Limb (tissue), 2 donors: ENCODE measurements around the gene UNC5C.
"Not testable (repeated sequence)": the region's sequence is repeated elsewhere in the genome, so short reads cannot be mapped to it uniquely, and the experiment has no call there.

Experiments used
- DNase-seq, 2 donors: peaks; one replicate each; pipeline ENCODE4 v3.0.0-alpha.2; 2016; ENCODE audit errors: extremely low spot score in 2 of 2

Gene UNC5C

DNA sequence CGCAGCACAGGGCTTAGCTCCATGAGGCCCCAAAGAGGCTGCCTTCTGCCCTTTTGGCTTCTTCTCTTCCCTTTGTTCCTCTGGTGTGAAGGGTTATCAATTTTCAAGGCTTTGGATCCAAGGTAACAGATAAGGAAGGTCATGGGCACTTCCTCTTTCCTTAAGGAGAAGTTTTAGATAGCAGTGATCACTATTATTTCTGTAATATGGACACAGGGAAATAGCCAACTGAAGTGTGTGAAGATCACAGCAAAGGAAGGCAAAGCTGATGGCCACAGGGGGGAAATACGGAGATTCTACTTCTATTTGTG, 366.8 kb downstream of the UNC5C start:
- DNase-seq = no peak

DNA sequence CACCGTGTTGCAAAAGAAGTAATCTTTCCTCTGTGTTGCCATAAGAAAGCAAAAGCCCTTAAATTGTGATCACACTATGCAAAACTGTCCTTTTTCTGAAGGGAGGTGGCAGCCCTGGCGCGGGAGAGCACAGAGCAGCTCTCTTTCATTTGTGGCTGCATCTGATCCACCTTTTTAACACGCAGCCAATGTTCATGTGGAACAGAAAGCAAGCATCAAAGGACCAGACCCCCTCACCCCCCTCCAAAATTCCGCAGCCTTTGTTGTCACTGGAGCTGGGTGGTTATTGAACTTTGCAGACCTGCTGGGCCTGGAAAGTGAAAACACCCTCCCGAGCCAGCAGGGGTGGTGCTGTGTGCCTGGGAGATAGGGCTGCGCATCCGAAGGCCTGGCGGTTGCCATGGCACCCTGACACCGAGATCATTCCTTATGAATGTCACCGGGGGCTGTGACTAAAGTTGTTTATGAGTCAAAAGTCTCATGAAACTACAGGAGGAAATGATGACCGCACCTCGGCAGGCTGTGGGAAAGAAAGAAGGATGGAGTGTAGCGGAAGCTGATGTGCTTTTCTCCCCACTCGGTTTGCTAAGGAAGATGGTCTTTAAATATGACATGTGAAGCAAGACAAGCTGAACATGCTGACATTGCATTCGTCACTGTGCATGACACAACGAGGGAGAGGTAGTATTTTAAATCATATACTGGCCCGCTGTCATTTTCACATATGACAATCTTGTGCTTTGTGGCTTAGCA, 367.4 kb downstream of the UNC5C start:
- DNase-seq = peak in 1 of 2 donors; percentile 51

DNA sequence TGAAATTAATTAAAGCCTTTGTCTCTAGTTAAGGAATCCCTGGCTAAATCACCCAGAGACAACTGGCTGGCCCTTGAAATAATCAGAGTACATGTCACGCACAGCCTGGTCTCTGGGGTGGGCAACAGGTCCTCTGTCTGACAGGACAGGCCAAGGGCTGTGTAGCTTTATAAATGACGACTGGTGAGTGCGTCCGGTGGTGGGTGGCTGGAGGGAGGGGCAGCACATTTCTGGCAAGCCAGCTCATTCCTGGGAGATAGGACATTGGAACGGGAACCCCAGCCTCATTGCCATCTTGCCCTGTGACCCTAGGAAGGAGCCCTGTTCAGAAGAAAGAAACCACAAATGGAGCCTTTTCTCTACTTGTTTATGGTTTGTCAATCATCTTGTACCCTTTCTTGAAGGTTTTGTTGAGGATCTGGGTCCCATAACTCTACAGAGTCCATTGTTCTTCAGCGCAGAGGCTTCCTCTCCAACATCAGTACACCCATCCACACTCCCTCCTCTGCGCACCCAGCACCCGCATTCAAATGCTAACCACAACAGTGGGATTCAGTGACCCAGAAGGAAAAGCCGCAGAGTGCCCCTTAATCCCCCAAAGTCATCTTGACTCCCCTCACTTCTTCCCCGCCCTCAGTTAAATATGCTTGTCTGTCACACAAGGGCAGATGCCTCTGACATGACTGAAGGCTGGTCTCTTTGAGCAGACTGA, 368.1 kb downstream of the UNC5C start:
- DNase-seq = no peak

DNA sequence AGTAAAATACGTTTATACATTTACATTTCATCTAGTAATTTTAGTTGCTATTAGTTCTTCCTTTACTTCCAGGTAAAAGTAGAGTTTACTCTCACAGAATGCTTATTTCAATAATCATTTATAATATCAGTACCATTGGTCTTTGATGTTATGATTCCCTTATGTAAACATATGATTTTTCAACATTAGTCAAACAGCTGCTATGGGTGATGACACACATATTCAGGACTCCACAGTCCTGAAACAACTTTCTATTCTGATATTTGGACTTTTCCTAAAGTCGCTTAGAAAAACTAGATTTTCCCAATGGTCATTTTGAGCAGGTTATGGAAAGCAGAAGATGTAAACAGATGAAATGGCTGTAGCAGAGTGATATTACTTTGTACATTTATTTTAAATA, 369.8 kb downstream of the UNC5C start:
- no peak for DNase-seq

DNA sequence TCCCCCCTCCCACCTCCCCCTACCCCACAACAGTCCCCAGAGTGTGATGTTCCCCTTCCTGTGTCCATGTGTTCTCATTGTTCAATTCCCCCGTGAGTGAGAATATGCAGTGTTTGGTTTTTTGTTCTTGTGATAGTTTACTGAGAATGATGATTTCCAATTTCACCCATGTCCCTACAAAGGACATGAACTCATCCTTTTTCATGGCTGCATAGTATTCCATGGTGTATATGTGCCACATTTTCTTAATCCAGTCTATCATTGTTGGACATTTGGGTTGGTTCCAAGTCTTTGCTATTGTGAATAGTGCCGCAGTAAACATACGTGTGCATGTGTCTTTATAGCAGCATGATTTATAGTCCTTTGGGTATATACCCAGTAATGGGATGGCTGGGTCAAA, 377.4 kb downstream of the UNC5C start:
- not testable (repeated sequence) for DNase-seq

DNA sequence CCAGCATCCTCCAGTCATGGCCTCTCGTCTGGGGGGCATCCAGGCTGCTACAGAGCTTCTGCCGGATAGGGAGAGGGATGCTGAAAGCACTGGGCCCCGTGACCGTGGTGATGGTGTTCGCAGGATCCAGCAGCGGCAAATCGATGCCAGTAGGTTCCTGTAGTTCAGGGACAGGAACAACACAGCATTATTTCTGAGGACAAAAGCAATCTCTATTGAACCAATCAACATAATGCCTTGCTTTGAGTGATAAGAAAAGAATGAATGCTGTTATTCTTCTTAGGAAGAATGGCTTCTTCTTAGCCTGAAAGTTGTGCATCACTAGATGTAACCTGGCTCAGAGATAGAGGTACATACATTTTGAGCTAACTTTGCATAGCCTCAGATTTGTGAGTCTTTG, 378.6 kb downstream of the UNC5C start:
- no peak for DNase-seq

DNA sequence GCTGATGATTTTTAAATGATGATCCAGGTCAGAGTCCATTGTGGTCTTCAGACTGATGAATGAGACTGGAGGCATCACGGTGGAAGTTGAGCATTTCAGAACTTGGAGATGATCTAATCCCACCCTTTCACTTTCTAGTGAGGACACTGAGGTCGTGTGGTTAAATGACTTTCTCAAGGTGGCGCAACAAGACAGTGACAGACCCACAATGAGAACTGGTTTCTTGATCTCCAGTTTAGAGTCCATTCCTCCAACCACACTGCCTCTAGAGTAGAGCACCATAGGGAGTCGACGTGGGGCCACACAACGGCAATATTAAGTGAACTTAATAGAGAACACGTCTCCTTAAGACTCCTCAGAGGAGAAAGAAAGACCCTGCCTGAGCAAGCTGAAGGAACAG, 381.0 kb downstream of the UNC5C start:
- DNase-seq = no peak

DNA sequence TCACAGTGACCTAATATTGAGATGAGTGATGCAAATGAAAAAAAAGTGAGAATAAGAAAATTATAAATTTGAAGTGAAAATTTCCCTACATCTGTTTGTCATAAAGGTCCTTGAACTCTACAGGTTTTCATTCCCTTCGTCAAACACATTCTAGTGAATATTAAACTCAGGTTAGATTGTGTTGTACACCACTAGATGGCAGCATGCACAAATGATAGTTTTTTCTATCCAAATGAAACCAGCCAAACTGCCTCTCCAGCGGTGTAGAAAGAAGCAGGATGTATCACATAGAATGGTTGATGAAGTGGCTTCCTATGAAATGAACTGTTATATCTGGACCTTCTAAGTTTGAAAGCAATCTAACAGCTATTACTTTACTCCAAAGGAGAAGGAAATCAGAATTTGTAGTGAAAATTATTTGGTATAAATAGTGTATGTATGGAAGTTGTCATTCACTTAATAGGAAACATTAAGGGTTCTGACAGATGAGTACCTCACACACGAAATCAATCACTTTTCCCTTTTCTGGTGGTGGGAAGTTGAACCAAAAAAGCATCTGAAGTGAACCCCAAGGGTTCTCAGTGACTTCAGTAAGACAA, 382.7 kb downstream of the UNC5C start:
- peak in 1 of 2 donors; percentile 87 for DNase-seq

DNA sequence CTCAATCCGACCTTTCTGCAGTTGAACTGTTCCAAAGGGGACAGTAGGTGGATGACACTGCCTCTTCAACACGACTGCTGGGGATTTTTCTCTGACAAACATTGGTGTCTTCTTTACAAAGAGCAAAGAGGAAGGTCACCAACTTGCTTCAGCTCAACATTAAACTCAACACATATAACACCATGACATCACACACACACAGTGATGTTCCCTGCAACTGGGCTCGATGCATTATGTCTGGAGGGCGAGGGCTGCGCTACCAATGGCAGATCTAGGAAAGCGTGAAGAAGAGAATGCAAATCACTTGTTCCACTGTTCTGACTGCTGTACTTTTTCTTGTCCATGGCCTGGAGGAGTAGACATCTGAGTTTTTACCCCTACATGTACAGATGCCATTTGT, 385.9 kb downstream of the UNC5C start:
- DNase-seq = no peak

DNA sequence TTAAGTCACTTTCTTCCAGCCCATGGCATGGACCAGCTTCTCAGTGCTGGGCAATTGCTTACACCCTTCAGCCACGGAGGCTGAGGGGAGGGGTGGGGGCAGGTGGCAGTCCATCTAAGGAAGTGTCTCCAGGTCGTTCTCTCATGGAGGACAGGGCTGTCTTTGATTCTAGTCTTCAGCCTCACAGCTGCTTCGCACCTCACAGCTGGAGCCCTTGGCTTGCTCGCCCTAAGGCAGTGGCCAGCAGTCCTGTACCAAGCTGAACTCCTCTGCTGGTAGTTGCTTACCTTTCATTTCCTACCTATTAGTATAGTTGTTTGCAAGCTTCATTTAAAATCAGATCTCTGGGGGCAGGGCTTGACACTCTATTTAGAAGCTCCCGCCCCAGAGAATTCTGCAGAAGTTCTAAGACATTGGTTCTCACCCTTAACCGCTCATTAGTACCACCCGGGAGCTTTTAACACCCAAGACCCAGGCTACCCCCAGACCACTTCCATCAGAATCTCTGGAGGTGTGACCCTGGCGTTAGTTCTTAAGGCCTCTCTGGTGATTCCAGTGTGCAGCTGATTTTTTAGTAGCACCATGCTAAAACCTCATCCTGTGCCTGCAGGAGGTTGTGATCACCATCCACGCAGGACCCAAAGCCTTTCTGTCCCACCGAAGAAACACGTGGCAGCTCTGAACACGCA, 386.8 kb downstream of the UNC5C start:
- no peak for DNase-seq

DNA sequence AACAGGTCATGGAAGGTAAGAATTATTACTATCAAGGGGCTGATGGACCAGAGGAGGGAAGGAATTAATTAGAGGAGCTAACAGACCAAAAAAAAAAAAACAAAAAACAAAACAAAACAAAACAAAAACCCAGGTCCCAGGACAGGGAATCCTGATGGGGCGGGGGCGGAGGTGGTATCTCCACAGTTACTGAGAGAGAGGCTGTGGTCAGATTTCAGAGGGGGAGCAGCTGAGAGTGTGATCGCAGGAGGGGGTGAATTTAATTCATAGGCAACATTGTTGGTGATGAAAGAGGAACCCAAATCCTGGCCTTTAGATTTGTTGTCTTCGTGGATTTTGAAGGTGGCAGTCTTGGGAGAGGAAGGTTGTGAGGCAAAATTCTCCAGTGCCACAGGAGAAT, 389.4 kb downstream of the UNC5C start:
- no peak for DNase-seq

DNA sequence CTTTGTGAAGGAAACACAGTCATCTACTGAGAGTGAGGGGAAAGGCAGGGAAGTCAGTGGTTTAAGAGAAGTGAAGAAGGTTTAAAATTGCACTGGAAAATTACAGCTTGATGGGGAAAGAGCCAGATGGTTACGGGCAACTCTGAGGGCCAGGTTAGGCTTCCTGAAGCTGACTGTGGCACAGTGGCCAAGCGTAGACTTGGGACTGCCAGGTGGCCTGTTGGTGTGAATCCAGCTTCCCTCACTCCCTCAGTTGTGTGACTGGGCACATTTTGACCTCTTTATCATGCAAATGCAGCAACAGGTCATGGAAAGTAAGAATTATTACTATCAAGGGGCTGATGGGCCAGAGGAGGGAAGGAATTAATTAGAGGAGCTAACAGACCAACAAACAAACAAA, 390.1 kb downstream of the UNC5C start:
- DNase-seq = no peak

DNA sequence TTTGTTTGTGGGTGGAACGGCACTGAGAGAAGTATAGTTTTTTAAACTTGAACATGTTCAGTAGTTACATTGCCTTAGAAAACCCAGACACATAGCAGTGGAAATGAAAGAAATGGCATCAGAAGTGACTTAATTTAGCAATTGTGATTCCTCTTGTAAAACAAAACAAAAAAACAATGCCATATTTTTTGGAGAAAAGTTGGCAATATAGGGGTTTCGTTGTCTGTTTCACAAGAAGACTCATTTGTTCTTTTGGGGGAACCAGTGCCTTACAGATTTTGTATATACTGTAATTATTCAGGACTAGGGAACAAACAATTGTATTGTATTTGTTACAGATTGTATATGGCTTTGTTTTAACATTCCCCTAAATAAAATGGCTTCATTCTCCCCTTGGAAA, 390.7 kb downstream of the UNC5C start:
- no peak for DNase-seq

DNA sequence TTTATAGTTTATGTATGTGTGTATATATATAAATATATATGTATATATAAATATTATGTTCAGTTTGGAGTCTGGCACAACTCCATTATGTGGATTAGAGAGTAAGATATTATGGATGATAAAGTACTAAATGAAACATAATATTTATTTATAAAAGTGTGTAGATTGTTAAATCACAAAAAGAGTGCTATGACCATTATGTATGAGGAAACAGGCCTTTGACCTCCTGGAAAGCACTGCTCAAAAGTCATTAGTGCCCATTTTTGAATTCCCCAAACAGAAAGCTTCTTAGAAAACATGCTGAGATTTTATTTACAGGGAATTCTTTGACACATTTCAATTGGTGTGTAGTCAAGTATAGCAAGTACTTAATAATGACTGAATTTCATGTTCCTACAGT, 391.2 kb downstream of the UNC5C start:
- no peak for DNase-seq

DNA sequence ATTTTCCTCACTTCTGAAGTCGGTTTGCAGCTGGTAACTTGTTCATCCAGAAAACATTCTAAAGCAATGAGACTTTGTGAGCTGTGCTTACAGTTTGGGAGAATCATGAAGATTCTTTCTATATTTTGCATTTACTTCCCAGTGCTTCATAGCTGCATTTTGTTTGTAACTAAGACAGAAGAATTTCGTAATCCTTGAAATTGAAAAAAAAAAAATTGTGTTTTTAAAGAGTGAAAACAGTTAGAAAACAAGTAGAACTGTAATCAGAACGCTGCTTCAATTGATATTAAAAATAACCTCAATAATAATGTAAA, 392.4 kb downstream of the UNC5C start:
- no peak for DNase-seq

DNA sequence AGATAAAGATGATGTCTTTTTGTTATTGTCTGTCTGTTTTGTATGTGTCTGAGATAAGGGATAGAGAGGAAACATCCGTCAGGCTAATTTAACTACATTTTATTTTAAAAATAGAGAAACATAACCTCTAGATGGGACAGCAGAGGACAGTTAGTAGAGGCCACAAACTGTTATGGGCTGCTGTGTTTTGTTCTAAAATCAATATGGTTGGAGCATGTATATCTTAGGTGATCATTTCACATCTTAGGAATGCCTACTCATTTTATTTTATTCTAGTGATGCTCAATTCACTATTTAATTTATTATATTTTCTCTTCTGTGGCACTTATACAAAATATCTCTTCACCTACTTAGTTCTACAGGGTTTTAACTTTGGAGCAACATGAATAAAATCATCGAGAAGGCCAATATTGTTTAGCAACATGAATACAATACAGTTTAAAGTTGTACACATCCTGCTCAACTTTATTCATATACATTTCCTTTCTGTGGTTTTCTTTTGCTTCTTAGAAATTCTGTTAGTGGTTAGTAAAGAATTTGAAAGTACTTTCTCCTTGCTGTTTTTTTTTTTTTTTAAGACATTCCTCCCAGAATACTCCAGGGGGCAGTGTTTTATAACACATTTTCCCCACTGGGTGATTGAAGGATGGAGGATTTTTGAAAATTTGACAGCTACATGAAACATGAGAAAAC, 392.9 kb downstream of the UNC5C start:
- DNase-seq = peak in 1 of 2 donors; percentile 54

DNA sequence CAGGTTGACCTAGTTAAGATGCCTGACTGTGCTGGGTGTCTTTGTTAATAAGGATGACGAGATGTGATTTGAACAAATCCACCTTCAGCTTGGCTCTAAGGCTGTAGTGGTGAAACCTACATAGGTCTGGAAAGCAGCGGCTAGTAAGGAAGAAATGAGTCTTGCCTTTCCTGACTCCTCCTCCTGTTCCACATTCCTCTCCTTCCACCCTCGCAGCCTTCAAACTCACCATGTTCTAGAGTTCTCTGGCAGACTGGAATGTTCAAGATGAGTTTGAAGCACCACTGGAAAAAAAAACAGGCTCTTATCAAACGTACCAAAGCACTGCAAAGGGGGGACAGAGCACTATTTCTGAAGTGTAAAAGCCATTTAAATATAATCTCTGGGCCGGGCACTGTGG, 395.6 kb downstream of the UNC5C start:
- DNase-seq = no peak

DNA sequence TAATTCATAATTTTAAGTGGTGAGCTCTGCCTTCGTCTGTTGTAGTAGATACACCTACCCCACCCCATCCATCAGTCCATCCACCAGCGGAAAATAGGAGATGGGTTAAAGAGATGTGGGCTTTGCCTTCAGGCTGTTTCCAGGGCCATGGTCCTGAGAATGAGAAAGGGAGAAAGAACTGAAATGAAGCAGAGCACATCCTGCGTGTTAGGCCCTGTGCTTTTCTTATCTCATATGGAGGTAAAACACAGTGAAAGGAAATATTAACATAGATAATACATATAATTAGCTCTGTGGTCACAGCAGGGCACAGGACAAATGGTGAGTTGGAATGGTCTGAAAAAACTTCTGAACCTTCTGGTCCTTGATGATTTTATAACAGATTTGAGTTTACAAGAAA, 397.5 kb downstream of the UNC5C start:
- no peak for DNase-seq

DNA sequence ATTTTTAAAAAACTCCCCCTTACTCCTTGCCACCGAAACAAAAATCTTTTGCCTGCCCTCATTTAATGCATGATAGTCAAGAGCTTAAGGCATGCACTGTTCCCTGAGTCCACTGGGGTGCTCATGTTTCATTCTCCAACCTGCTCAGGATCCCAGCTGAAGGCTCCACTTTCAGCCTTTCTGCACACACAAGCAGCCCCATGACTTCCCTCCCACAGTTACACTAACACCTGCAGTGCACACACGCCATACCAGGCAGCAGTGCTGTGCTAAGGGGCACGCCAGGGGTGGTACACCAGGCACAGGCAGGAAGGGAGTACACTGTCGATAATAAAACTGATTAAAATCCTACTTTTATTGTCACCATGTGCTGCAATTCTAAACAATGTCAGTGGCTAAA, 405.8 kb downstream of the UNC5C start:
- no peak for DNase-seq

DNA sequence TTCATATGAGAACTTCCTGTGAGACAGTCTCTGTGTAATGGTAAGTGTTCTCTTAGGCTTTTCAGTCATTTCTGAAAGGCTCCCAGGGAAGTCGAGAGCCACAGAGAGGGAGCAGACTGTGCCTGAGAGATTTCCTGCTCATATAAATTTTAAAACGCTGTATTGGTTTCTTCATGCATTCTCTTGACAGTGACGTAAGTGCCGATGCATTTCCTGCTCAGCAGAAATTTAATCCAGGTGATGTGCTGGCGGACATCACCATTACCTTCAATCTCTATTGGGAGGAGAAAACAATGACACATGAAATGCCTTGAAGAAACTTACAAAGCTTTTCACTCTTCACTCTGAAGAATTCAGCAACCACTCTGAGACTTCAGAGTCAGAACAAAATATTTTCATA, 407.4 kb downstream of the UNC5C start:
- DNase-seq = no peak

DNA sequence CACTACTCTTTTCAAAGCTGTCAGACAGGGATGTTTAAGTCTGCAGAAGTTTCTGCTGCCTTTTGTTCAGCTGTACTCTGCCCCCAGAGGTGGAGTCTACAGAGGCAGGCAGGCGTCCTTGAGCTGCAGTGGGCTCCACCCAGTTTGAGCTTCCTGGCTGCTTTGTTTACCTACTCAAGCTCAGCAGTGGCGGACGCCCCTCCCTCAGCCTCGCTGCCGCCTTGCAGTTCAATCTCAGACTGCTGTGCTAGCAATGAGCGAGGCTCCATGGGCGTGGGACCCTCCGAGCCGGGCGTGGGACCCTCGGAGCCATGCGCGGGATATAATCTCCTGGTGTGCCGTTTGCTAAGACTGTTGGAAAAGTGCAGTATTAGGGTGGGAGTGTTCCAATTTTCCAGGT, 409.3 kb downstream of the UNC5C start:
- DNase-seq = not testable (repeated sequence)

DNA sequence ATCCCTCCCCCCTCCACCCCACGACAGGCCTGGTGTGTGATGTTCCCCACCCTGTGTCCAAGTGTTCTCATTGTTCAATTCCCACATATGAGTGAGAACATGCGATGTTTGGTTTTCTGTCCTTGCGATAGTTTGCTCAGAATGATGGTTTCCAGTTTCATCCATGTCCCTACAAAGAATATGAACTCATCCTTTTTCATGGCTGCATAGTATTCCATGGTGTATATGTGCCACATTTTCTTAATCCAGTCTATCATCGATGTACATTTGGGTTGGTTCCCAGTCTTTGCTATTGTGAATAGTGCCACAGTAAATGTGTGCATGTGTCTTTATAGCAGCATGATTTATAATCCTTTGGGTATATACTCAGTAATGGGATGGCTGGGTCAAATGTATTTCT, 414.8 kb downstream of the UNC5C start:
- not testable (repeated sequence) for DNase-seq
